LNCaP clone FGC (cell line): ENCODE data around the gene IGSF21.

ENCODE experiments used
- DNase-seq: peaks from one replicate; pipeline ENCODE4 v3.0.0-alpha.2; 2011; ENCODE audit warnings: low read depth
- H3K4me3 ChIP-seq: 2 replicates; pipeline ENCODE4 v1.5.1; 2011; ENCODE audit warnings: mild to moderate bottlenecking, low read depth, low read length, control low read depth
- CTCF ChIP-seq: IDR thresholded peaks from 2 replicates; pipeline ENCODE4 v1.5.1; 2012; ENCODE audit warnings: mild to moderate bottlenecking; ENCODE audit not compliant: control insufficient read depth, insufficient read depth; ENCODE audit errors: extremely low read depth

IGSF21 gene

GRCh38 chr1:18066576-18066975 lies 41.0 kb upstream of the IGSF21 start:
- TF ChIP-seq CTCF = no peak
- no peak overlapping the region for H3K4me3 ChIP-seq
- no peak for DNase-seq

DNA sequence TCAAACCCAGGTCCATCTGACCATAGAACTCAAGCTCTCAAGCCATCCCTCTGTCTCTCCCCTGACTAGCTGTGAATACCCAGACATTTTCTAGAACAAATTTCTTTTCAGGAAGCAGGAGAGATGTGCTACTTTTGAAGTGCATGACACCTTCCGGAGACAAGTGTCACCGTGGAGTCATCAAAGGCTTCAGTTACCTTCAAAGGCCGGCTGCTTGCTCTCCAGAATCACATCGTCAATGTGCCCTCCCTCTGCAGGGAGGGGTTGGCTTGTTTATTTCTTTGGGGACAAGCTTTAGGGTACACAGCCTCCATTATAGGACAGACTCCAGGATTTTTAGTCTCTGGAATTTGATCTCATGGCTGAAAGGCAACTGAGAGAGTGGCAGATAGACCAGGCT lies 37.7 kb upstream of the IGSF21 start:
- no peak for TF ChIP-seq CTCF
- H3K4me3 ChIP-seq = no peak overlapping the region
- DNase-seq = no peak

GRCh38 chr1:18072066-18072465 lies 35.5 kb upstream of the IGSF21 start:
- TF ChIP-seq CTCF = no peak
- H3K4me3 ChIP-seq = no peak overlapping the region
- no peak for DNase-seq

DNA sequence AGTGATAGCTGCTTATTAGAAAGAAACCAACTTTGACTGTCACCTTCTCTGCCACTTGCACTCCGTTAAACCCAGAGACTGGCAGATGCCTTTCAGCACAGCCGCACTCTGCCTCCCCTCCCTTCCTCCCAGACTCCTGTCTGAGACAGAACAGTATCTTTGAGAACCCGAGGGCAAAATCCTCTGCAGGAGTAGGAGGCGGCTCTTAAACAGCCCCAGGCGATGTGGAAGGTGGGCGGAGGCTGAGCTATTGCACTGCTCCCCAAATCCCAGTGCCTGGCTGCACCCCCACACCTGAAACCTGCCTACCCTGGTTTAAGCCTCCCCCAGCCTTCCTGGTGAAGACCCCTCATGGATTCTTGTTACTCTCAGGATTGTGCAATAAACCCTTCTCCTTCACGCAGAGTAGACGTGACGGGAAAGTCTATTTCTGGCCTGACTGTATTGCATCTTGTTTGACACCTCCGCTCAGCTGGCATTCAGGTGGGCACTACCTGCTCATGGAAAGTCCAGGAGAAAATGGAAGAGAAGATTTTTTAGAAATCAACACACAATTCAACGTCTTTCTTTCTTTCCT lies 34.4 kb upstream of the IGSF21 start:
- H3K4me3 ChIP-seq = no peak overlapping the region
- TF ChIP-seq CTCF = no peak
- no peak for DNase-seq

DNA sequence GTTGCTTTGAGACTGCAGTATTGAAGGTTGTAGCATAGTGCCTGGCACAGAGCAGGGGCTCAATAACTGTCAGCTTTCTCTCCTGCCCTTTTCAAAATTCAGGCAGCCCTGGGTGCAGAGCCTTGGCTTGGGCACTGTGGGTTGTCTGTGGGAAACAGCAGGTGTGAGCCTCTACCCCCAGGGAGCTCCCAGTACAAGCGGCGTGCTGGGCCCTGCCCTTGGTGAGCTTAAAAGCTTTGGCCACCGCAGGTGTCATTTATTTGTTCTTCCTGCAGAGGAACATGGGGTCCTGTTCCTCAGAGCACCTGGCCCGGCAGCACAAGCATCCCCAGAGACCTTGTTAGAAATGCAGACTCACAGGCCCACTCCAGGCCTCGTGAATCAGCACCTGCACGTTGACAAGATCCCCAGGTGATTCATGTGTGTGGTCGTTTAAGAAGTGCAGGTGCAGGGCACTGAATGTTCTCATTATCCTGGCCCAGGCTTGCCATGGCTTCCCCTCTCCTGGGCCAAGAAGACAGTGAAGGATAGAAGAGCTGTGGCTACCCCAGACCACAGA lies 29.9 kb upstream of the IGSF21 start:
- DNase-seq = no peak
- TF ChIP-seq CTCF = no peak
- no peak overlapping the region for H3K4me3 ChIP-seq

- no peak overlapping the region for H3K4me3 ChIP-seq
- no peak for DNase-seq
- no peak for TF ChIP-seq CTCF
Observed at GRCh38 chr1:18079941-18080735, 27.5 kb upstream of the IGSF21 start.
